Astrocyte of the spinal cord (primary cell): ENCODE results near the gene GRAMD2A.
"Not testable (repeated sequence)": the region's sequence is repeated elsewhere in the genome, so short reads cannot be mapped to it uniquely, and the experiment has no call there.

Experiments
- DNase-seq: peaks from one replicate; pipeline ENCODE4 v3.0.0; 2011; ENCODE audit warnings: low read depth, low spot score
- H3K4me3 ChIP-seq: 2 replicates; pipeline ENCODE4 v1.5.1; 2011; ENCODE audit warnings: low read depth, mild to moderate bottlenecking, low read length, moderate library complexity
- in situ Hi-C: cut with HindIII; loops from 2 replicates; pipeline ENCODE4 v1.10.0; 2017; ENCODE audit warnings: low sequenced_read_pairs
- TF ChIP-seq, protein P1 (sequence below): IDR thresholded peaks from 2 replicates; pipeline ENCODE4 v1.5.1; 2012; ENCODE audit warnings: low read depth, mild to moderate bottlenecking, low read length, inconsistent platforms

The GRAMD2A gene

GRCh38 chr15:72175186-72176044 is 22.2 kb downstream of the GRAMD2A start:
- in situ Hi-C loops = no loop called here
- H3K4me3 ChIP-seq = no peak overlapping the region
- no peak for DNase-seq
- TF ChIP-seq, protein P1, sequence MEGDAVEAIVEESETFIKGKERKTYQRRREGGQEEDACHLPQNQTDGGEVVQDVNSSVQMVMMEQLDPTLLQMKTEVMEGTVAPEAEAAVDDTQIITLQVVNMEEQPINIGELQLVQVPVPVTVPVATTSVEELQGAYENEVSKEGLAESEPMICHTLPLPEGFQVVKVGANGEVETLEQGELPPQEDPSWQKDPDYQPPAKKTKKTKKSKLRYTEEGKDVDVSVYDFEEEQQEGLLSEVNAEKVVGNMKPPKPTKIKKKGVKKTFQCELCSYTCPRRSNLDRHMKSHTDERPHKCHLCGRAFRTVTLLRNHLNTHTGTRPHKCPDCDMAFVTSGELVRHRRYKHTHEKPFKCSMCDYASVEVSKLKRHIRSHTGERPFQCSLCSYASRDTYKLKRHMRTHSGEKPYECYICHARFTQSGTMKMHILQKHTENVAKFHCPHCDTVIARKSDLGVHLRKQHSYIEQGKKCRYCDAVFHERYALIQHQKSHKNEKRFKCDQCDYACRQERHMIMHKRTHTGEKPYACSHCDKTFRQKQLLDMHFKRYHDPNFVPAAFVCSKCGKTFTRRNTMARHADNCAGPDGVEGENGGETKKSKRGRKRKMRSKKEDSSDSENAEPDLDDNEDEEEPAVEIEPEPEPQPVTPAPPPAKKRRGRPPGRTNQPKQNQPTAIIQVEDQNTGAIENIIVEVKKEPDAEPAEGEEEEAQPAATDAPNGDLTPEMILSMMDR = no peak

GRCh38 chr15:72174551-72175165 is 22.9 kb downstream of the GRAMD2A start:
- no peak overlapping the region for H3K4me3 ChIP-seq
- TF ChIP-seq, protein P1 = no peak
- in situ Hi-C loops = no loop called here
- DNase-seq = no peak

DNA sequence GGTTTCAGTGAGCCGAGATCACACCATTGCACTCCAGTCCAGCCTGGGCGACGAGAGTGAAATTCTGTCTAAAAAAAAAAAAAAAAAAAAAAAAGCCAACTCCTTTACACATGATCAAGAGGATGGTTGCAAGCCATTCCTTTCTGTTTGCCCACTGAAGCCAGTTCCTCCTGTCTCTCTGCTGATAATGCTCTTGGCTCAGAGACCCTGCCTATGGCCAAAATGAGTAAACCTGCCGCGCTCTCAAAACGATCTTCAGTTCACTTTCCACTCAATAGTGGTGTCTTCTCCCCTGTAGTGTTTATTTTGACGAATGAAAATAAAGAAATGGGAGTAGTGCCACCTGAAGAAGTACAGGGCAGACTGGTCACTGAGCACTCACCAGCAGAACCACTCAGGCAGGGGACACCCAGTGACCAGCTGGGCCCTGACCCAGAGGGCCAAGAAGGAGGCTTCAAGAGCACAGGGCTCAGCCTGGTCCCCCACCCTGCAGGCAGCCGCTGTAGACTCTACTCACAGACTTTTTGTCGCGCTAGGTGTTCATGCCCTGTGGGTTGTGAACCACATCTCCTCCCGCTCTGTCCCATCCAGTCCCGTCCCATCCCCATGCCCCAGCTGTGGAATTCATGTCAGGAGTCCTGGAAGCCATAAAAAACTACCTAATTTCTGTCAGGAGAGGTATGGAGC is 23.6 kb downstream of the GRAMD2A start:
- DNase-seq = no peak
- TF ChIP-seq, protein P1 = no peak
- H3K4me3 ChIP-seq = no peak overlapping the region
- in situ Hi-C loops = no loop called here

DNA sequence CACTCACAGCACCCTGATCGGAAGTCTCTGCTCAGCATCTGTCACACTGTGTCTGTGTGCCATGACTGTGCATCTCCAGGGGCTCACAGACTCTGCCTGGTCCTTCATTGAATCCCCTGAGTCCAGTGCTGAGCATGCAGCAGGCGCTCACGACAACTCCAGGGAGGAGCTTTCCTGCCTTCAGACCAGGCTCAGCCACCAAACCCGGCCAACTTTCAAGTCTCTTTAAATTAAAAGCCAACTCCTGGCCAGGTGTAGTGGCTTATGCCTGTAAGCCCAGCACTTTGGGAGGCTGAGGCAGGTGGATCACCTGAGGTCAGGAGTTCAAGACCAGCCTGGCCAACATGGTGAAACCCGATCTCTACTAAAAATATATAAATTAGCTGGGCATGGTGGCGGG is 24.2 kb downstream of the GRAMD2A start:
- in situ Hi-C loops = no loop called here
- TF ChIP-seq, protein P1 = no peak
- no peak for DNase-seq
- H3K4me3 ChIP-seq = no peak overlapping the region

GRCh38 chr15:72172796-72173195 is 24.8 kb downstream of the GRAMD2A start:
- TF ChIP-seq, protein P1 = no peak
- no peak for DNase-seq
- in situ Hi-C loops = no loop called here
- no peak overlapping the region for H3K4me3 ChIP-seq

- in situ Hi-C loops, H3K4me3 ChIP-seq, DNase-seq: not testable (repeated sequence)
Measured at GRCh38 chr15:72171978-72172377, 25.6 kb downstream of the GRAMD2A start.
